Fibroblast of skin of right biceps (primary cell): ENCODE measurements around the gene CMBL.
A peak's percentile ranks its signal among the peaks of the same experiment; 100 is the strongest.
"Not testable (repeated sequence)": the region's sequence is repeated elsewhere in the genome, so short reads cannot be mapped to it uniquely, and the experiment has no call there.

ENCODE experiments used
- DNase-seq: peaks from one replicate; pipeline ENCODE4 v3.0.0-alpha.2; 2013

CMBL gene

DNA sequence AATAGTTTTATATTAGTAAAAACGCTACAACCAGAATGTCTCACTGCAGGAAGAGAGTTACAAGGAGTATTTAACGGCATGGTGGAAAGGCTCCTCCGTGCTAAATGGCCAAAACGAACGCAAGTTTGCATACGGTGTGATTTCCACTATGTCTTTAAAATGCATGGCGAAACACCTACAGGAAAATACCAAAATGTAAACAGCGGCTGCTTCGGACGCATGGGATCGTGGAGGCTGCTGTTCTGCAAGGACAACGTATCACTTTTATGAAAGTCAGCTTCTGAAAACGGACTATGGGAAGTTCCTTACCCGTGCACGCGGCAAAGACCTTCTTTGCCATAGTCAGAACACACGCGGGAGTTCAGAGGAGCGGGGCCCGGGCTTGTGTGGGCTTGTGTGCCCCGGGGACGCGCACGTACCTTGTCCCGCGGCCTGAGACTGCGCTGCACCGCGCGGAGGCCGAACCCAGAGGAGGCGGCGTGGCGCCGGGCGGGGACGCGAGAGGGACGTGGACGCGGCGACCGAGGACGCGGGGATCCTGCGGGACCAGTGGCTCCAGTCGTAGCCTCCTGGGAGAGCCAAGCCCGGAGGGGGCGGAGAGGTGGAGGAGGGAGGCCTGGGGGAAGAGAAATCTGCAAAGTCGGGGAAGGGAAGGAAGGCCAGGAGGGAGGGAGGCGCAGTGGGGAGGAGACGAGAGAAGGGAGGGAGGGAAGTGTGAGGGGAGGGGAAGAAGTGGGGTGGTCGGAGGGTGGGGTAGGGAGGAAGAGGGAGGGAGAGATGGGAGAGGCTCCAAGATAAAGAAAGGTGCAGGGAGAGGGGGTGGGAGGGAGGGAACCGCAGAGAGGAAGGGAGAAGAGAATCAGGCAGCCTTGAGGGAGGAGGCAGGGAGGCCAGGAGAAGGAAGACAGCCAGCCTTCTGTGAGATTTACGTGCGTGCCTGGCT is at the start of gene CMBL:
Gene CMBL, minus strand, starts transcription at position 697 of the 943 bp plus-strand sequence. CDS start 17,140 bp downstream, outside the sequence.
- peak; percentile 65 for DNase-seq

DNA sequence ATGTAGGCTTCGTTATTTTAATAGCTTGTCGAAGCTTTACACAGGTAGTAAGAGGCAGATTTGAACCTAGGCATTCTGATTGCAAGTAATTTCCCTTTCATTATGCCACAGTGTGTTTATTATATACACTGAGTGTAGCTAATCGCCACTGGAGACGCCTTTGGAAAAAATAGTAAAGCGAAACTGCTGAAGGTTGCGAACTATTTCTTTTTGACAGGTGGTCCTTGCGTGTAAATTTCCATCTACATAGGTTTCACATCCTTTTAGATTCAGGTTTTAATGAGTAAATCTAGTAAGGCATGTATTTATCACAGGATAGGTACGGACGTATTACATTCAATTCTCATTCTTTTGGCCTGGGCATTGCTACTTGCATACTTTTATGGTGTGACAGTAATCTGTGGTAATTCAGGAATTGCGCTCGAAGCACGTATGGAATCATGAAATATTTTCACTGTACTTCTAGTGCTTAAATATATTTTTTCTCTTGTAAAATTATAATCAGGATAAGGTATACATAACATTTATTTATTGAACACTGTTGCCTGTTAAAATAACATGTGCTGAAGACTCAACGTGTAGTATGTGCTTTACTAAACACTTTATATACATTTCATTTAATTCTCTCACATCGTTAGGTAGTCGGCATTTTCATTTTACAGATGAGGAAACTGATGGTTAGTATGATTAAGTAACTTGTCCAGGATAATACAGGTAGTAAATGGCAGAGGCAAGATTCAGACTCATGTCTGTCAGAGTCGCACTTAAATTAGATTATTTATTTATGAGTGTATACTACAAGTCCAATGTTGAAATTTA is 47.6 kb upstream of the CMBL start:
- peak; percentile 83 for DNase-seq

- DNase-seq, result peak; percentile 45
Observed at GRCh38 chr5:10354048-10354872, 46.6 kb upstream of the CMBL start.

DNA sequence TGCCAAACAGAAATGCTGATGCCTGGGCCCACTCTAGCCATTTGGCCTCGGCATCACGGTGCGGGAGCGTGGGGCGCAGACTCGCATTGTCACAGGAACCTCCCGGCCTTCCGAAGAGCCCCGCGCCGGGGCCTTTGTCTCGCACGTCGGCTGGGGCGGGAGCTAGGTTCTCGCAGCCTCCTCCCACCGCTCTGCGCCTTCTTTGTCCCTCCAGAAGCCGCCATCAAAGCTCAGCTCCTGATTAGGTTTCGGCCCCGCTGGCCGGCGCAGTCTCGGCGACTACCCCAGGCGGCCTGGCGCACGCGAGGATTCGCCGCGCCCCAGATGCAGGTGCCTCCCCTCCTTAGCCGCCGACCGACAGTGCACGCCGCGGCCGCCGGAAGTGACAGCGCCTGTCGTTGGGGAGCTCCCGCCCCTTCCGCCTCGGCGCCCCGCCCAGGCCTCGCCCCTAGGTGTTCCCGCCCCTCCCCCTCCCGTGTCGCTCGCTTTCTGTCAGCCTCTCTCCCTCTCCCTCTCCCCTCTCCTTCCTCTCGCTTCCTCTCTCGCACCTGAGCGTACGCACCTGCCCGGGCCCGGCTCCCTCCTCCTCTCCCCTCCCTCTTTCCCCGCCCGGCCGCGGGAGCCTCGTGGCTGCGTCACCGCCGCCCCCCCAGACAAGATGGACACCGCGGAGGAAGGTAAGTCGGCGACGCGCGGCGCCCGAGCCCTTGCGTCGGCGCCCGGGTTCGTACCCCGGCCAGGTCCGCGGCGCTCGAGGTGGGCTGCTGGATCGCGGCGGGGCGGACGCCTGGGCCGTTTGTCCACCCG is 45.7 kb upstream of the CMBL start, which contains the start of gene MARCHF6:
Gene MARCHF6, plus strand, starts transcription at position 455 of the 807 bp plus-strand sequence. Its CDS starts 204 bp downstream, at position 659.
- peak; percentile 93 for DNase-seq

GRCh38 chr5:10352430-10353240 is 44.9 kb upstream of the CMBL start:
- DNase-seq, result peak; percentile 39

GRCh38 chr5:10351919-10352318 is 44.2 kb upstream of the CMBL start:
- DNase-seq, result no peak

- DNase-seq, result peak; percentile 85
Observed at GRCh38 chr5:10351199-10351905, 43.6 kb upstream of the CMBL start.

DNA sequence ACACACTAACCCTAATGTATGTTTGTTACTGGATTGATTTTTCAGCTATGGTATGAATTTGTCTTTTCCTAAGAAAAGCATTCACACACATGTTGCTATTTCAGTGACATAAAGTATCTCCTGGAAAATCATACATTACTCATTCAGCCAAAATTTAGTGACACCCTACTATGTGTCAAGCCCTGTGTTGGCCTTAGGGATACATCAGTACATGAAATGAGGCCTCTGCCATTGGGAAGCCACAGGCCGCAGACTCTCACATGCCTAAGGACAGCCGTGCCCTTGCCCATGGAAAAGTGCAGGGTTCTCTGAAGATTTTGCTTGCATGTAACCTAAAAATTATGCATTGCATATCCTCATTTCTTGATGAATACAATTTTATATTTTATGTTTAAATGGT is 40.6 kb upstream of the CMBL start:
- no peak for DNase-seq

DNA sequence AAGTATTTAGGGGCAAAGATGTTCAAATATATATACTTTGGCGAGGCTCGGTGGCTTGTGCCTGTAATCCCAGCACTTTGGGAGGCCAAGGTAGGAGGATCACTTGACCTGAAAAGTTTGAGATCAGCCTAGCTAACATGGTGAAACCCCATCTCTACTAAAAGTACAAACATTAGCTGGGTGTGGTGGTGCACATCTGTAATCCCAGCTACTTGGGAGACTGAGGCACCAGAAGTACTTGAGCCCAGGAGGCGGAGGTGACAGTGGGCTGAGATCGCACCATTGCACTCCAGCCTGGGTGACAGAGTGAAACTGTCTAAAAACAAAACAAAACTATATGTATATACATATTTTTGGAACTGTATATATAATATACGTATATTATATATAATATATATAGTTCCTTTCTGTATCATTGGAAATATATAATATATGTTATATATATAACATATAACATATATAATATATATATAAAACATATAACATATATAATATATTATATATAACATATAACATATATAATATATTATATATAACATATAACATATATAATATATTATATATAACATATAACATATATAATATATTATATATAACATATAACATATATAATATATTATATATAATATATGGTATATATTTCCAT is 36.9 kb upstream of the CMBL start:
- not testable (repeated sequence) for DNase-seq

DNA sequence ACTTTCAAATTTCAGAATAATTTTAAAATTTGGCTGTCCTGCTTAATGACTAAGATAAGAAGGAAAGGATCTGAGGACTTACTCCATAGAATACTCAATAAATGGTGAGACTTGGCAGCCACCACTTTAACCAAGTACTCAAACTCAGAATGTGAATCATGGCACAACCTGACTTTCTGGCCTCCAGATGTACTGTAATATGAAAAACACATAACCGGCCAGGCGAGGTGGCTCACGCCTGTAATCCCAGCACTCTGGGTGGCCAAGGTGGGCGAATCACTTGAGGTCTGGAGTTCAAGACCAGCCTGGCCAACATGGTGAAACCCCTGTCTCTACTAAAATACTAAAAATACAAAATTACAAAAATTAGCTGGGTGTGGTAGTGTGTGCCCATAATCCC is 35.8 kb upstream of the CMBL start:
- no peak for DNase-seq

DNA sequence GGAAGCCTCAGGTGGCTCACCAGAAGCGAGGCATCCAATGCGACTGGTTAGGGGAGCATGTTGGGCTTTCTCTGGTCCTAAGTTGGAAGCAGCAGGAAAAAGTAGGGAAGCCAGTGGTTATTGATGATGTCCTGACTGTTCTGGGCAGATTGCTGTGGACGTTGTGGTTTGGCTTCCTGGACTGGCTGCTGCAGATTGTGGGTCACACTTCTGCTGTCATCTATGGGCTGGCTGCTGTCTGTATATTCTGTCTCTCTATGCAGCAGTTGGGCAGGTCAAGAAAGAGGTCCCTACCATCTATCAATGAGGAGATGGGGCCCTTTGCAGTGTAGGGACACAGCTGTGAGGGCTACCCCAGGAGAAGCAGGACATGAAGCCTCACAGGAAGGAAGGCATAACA is 32.3 kb upstream of the CMBL start:
- DNase-seq, result no peak

DNA sequence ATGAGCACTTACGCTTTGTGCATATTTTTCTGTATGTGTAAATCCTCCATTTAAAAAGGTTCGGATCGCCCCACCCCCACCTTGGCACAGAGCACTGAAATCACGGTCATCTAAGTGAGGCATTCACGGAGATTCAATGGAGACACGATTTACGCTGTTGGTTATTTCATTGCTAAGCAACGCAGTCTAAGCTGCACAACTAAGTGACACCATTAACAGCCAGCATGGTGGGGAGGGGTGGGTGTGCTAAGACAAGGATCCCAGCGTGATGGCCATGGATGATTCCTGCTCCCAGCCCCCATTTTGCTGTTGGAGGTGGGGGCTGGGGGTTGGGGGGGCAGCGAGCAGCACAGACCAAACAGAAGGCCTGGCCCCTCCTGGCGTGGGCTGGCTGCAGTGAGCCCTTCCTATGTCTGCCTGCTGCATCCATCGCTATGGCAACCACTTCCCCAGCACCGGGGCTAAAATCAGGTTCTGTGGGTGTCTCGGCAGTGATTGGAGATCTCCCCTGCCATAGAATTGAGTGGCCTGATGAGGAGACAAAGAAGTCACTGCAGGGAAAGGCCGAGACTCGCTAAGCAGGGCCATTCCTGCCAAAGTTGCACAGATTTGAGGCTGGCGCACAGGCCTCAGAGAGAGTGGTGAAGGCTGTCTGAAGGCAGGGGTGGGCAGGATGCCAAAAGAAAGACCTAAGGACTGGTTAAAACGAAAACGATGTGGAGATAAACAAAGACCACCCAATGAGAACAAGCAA is 31.5 kb upstream of the CMBL start:
- no peak for DNase-seq

DNA sequence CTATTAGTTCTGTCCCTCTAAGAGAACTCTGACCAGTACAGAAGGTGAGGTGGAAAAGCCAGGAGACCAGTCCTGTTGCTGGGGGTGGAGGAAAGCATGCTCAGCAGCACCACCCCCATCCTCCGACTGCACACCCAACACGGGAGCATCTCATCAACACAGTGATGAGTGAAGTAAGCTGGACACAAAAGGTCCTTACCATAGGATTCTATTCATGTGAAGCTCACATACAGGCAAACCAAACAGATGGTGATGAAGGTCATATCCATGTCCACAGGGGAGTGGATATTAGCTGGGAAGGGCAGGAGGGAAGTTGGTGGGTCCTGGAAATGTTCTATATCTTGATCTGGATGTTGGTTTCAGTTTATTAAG is 31.0 kb upstream of the CMBL start:
- DNase-seq, result no peak

GRCh38 chr5:10337986-10338385 is 30.3 kb upstream of the CMBL start:
- DNase-seq, result no peak

GRCh38 chr5:10337107-10337506 is 29.4 kb upstream of the CMBL start:
- no peak for DNase-seq

DNA sequence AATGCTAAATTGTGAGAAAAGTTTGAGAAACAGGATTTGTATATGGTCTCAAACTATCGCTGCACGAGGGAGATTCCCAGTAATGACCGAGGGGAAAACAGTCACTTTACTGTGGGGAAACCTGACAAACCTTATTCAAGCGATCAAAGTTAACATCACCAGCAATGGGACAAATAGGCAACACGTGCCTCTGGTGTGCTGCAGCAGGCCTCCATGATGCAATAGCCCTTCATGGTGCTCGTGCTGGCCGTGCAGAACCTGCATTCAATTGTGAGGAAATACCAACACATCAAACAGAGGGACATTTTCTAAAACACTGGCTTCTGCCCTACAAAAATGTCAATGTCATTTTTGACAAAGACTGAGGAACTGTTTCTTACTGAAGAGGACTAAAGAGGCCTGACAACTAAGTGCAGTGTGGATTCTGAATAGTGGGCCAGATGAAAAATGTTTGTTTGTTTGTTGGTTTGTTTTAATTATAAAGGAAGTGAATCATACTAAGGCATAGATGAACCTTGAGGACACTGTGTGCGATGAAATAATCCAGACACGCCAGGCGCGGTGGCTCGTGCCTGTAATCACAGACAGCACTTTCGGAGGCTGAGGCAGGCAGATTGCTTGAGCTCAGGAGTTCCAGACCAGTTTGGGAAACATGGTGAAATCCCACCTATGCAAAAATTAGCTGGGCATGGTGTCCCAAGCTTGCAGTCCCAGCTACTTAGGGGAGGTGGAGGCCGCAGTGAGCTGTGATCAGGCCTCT is 28.2 kb upstream of the CMBL start:
- DNase-seq, result no peak

DNA sequence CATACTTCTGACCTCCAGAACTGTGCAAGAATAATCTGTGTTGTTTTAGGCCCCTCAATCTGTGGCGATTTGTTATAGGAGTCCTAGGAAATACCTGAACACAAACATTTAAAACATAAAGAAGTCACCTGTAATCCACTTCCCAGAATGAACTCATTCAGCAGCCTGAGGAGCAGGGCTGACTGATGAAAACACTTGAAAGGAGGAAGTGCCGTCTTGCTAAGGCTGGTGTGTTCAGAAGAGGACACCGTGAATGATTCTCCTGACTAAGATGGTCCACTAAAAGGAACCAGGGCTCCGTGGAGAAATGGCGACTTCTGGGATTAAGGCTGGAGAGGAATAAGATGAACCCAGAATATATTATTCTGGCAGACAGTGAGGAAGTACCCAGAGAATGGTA is 27.1 kb upstream of the CMBL start:
- DNase-seq, result no peak
